GM23248 (cell line): ENCODE results near the gene SLC7A8. TPM values are rescaled to one million over a fixed set of nuclear protein-coding genes. Genes with fewer than 3 reads are reported as not detected.

Experiments used
- DNase-seq: peaks from one replicate; pipeline ENCODE4 v3.0.0-alpha.2; 2015
- H2AFZ ChIP-seq: fragments of 200-600 bp; sonication (generic); 2 replicates; pipeline ENCODE4 v1.6.1; 2016; ENCODE audit warnings: antibody characterized with exemption
- H3F3A ChIP-seq: fragments of 200-600 bp; sonication (generic); 2 replicates; pipeline ENCODE4 v1.6.1; 2016; ENCODE audit warnings: mild to moderate bottlenecking, antibody characterized with exemption, mixed run types; ENCODE audit not compliant: insufficient read depth
- H3K27ac ChIP-seq: fragments of 200-600 bp; sonication (generic); 2 replicates; pipeline ENCODE4 v1.5.1; 2016; ENCODE audit warnings: mild to moderate bottlenecking
- H3K27me3 ChIP-seq: fragments of 200-600 bp; sonication (generic); replicated peaks from 2 replicates; pipeline ENCODE4 v1.6.1; 2016; ENCODE audit warnings: mild to moderate bottlenecking; ENCODE audit not compliant: insufficient read depth
- H3K36me3 ChIP-seq: fragments of 200-600 bp; sonication (generic); 2 replicates; pipeline ENCODE4 v1.6.1; 2016; ENCODE audit warnings: low read depth, mild to moderate bottlenecking
- H3K4me1 ChIP-seq: fragments of 200-600 bp; sonication (generic); 2 replicates; pipeline ENCODE4 v1.6.1; 2016; ENCODE audit warnings: mild to moderate bottlenecking; ENCODE audit not compliant: insufficient read depth
- H3K4me2 ChIP-seq: fragments of 200-600 bp; sonication (generic); one replicate; pipeline ENCODE4 v1.6.1; 2016; ENCODE audit warnings: mild to moderate bottlenecking; ENCODE audit not compliant: unreplicated experiment
- H3K4me3 ChIP-seq: fragments of 200-600 bp; sonication (generic); 2 replicates; pipeline ENCODE4 v1.5.1; 2016; ENCODE audit warnings: mild to moderate bottlenecking
- H3K79me2 ChIP-seq: fragments of 200-600 bp; sonication (generic); 2 replicates; pipeline ENCODE4 v1.6.1; 2016; ENCODE audit warnings: mild to moderate bottlenecking; ENCODE audit not compliant: insufficient read depth
- H3K9ac ChIP-seq: fragments of 200-600 bp; sonication (generic); 2 replicates; pipeline ENCODE4 v1.6.1; 2016; ENCODE audit warnings: mild to moderate bottlenecking
- H3K9me2 ChIP-seq: fragments of 200-600 bp; sonication (generic); 2 replicates; pipeline ENCODE4 v1.6.1; 2016; ENCODE audit warnings: mixed run types, mild to moderate bottlenecking, moderate library complexity; ENCODE audit not compliant: insufficient read depth
- H3K9me3 ChIP-seq: fragments of 200-600 bp; sonication (generic); one replicate; pipeline ENCODE4 v1.6.1; 2017; ENCODE audit warnings: low read depth
- H4K20me1 ChIP-seq: fragments of 200-600 bp; sonication (generic); 2 replicates; pipeline ENCODE4 v1.6.0; 2016; ENCODE audit not compliant: insufficient read depth
- EZH2 ChIP-seq: fragments of 200-600 bp; sonication (generic); IDR thresholded peaks from 2 replicates; pipeline ENCODE4 v1.6.1; 2018; ENCODE audit warnings: antibody characterized with exemption, mild to moderate bottlenecking; ENCODE audit not compliant: insufficient read depth, poor library complexity, severe bottlenecking
- EZH2phosphoT487 ChIP-seq: fragments of 200-600 bp; sonication (generic); IDR thresholded peaks from 2 replicates; pipeline ENCODE4 v1.6.1; 2018; ENCODE audit warnings: antibody characterized with exemption, moderate library complexity, mild to moderate bottlenecking, low read depth; ENCODE audit not compliant: insufficient read depth
- WGBS, 2 experiments: methylation state at CpG; one replicate each; pipeline ENCODE4 v1.1.6; 2015 to 2017; ENCODE audit warnings: low lambda C conversion rate in 2 of 2, low coverage in 1 of 2; ENCODE audit errors: missing lambda C conversion rate in 2 of 2; 5-methylcytosine and 5-hydroxymethylcytosine counted together
- in situ Hi-C: fragments of 300-500 bp; cut with MboI; formaldehyde crosslinking; loops from 2 replicates; pipeline ENCODE4 v1.15.0; 2020
- polyA plus RNA-seq: library from polyadenylated mRNA; unstranded; fragments of >200 nt; fragmentation: Nextera tagmentation; extraction: Ambion mirVana; gene quantifications from 2 replicates; pipeline ENCODE4 v1.2.1, GENCODE V29; 2016
- total RNA-seq: library from RNA; depleted of rRNA; stranded (reverse); fragments of >200 nt; shearing (Covaris generic); gene quantifications from 2 replicates; pipeline ENCODE4 v1.2.3, GENCODE V29; 2014

Gene SLC7A8
- total and polyA plus RNA-seq, 2 experiments from 2014 or later = 6.7 to 9.9 TPM

DNA sequence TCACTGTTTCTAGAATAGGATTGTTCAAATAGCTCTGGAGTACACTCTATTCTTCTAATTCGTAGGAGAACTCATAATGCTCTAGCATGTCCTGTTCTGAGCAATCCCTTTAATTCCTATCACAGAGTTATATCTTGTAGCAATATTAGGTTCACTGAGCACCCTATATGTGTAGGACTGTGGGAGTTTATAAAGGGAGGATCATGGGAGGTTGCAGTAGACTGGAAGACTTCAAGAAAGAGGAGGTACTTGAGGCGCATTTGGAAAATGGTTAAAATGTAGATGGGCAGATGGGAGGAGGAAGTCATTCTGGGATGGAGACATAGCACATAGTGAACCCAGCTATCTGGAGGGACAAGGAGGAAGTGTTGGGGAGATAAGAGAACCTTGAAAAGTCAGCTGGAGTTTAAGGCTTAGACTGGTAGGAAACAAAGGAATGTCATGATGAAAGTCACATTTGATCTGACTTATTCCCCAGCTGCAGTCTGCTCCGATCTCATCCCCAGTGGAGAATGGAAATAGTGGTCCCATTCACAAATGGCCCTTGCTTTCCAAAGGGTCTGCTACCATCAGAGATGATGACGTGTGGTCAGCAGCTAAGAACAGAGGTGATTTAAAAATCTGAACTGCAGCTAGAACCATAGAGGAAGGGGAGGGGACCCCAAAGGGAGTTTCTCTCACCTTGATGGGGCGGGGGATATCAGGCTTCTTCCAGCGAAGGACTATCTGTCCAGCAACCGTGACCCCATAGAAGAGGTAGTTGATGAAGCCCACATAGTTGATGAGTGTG is 54.3 kb downstream of the SLC7A8 start:
- no peak for DNase-seq
- H3K9me3 ChIP-seq = no peaks in the 10 kb centered on the region
- no peak overlapping the region for H3K4me3 ChIP-seq
- TF ChIP-seq EZH2 (no peak), EZH2phosphoT487 (no peak)
- peaks cover 13% of the 10 kb centered on the region; the same call in 1 of the 2 replicates for H3F3A ChIP-seq
- in situ Hi-C loops = no loop called here
- no peaks in the 10 kb centered on the region for H4K20me1 ChIP-seq
- H2AFZ ChIP-seq = no peak overlapping the region
- no peaks in the 10 kb centered on the region for H3K27me3 ChIP-seq
- H3K36me3 ChIP-seq = no peaks in the 10 kb centered on the region
- H3K79me2 ChIP-seq = no peaks in the 10 kb centered on the region
- 95 to 97% methylated on average over 7 of the region's 7 CpGs for WGBS, 2 experiments
- H3K9ac ChIP-seq = no peak overlapping the region
- no peak overlapping the region for H3K27ac ChIP-seq
- H3K4me2 ChIP-seq = no peak overlapping the region
- H3K4me1 ChIP-seq = peaks cover 14% of the 10 kb centered on the region
- no peaks in the 10 kb centered on the region for H3K9me2 ChIP-seq

DNA sequence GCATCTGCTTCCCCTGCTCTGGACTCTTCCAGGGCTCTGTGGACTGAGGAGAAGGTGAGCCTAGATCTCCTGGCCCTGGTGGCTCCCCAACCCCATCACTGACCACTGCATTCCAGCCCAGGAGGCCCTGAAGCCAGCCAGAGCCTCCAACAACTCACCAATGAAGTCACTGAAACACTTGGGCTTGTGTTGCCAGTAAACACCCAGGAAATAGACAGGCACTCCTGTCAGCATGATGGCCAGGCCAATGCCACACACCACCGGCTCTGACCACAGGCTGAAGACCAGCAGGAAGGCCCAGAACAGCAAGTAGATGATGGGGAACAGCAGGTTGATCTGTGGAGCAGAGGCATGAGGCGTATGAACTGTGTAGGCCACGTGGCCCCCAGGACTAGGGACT is 55.6 kb downstream of the SLC7A8 start:
- H3F3A ChIP-seq = peaks cover 18% of the 10 kb centered on the region; the same call in 1 of the 2 replicates
- no peak overlapping the region for H3K4me2 ChIP-seq
- H4K20me1 ChIP-seq = no peaks in the 10 kb centered on the region
- H3K4me3 ChIP-seq = no peak overlapping the region
- no peaks in the 10 kb centered on the region for H3K36me3 ChIP-seq
- no peaks in the 10 kb centered on the region for H3K79me2 ChIP-seq
- no peaks in the 10 kb centered on the region for H3K27me3 ChIP-seq
- H3K27ac ChIP-seq = no peak overlapping the region
- 71 to 81% methylated on average over 3 of the region's 3 CpGs for WGBS, 2 experiments
- in situ Hi-C loops = no loop called here
- H3K9ac ChIP-seq = no peak overlapping the region
- H2AFZ ChIP-seq = no peak overlapping the region
- no peaks in the 10 kb centered on the region for H3K9me3 ChIP-seq
- DNase-seq = no peak
- peaks cover 18% of the 10 kb centered on the region for H3K4me1 ChIP-seq
- TF ChIP-seq EZH2phosphoT487 (no peak), EZH2 (no peak)
- no peaks in the 10 kb centered on the region for H3K9me2 ChIP-seq

DNA sequence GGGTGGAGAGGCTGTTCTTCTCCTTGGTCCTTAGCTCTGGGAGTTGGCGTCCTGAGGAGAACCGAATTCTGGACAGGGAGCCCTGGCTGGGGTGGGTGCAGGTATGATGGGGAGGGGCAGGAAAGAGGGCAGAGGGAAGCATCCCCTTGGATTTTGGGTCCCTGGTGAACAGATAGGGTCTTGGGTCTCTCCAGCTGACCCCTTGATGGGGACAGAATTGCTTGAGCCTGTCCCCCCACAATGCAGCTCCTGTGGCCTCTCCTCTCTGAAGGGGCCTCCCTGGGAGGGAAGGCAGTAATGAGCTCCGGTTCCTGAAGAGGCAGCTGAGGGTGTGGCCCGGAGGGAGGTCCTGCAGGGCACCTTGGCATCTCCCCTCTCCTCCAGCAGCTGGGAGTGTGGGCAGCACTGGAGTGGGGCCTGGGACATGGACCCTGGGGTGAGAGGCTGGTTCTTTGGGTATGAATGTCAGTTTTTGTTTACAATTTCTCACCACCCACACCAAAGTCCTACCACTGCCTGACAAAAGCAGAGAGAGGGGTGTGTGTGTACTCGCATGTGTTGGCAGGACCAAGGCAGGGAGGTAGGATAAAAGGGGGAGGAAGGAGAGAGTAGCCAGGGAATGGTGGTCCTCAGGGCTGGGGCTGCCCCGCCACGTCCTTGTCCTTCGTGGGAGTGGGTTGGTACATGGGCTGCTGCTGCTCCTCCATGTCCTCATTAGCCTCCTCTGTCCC is 56.7 kb downstream of the SLC7A8 start:
- Histone ChIP-seq H4K20me1 (no peaks in the 10 kb centered on the region), H3K27me3 (no peaks in the 10 kb centered on the region), H3K4me3 (no peak overlapping the region), H3K4me2 (no peak overlapping the region), H3K9me3 (no peaks in the 10 kb centered on the region), H3K36me3 (no peaks in the 10 kb centered on the region), H3K27ac (no peak overlapping the region), H3F3A (peaks cover 18% of the 10 kb centered on the region; the same call in 1 of the 2 replicates), H2AFZ (no peak overlapping the region), H3K9me2 (no peaks in the 10 kb centered on the region), H3K9ac (no peak overlapping the region), H3K79me2 (no peaks in the 10 kb centered on the region), H3K4me1 (peaks cover 22% of the 10 kb centered on the region)
- no peak for TF ChIP-seq EZH2
- DNase-seq = no peak
- 91 to 95% methylated on average over 8 of the region's 8 CpGs for WGBS, 2 experiments
- in situ Hi-C loops = no loop called here

DNA sequence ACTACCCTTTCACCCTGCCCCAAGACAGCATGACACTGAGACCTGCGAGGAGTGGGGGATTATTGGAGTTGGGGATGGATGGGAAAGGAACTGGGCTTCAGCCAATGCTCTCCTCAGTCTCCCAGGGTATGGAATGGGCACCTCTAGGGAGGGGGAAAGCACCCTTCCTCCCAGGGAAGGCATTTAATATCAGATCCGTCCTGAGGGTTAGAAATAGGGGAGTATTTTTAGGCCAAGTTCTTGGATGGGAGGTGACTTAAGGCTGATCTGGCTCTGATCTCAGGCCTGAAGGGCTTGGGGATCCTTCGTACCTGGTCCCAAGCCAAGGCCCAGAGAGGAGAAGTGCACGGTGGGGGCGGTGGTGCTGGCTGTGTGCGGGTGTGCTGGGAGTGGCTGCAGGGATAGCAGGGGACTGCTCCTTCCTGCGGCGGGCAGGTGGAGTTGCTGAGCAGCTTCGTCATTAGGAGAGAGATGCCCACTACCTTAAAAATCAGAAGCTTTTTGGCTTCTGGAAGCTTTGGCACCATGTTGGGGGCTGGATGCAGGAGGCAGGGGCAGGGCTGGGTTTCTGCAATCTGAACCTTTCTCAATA is 57.4 kb downstream of the SLC7A8 start:
- H3K4me3 ChIP-seq = no peak overlapping the region
- H3K79me2 ChIP-seq = no peaks in the 10 kb centered on the region
- TF ChIP-seq EZH2 = no peak
- TF ChIP-seq EZH2phosphoT487 = no peak
- H3K27me3 ChIP-seq = no peaks in the 10 kb centered on the region
- no peaks in the 10 kb centered on the region for H3K9me2 ChIP-seq
- H3F3A ChIP-seq = peaks cover 21% of the 10 kb centered on the region
- DNase-seq = no peak
- no peaks in the 10 kb centered on the region for H3K9me3 ChIP-seq
- no peak overlapping the region for H3K9ac ChIP-seq
- no peaks in the 10 kb centered on the region for H3K36me3 ChIP-seq
- WGBS, 2 experiments = 87 to 92% methylated on average over 9 of the region's 9 CpGs
- no peaks in the 10 kb centered on the region for H4K20me1 ChIP-seq
- H3K4me1 ChIP-seq = peaks cover 29% of the 10 kb centered on the region
- no peak overlapping the region for H3K27ac ChIP-seq
- no peak overlapping the region for H2AFZ ChIP-seq
- in situ Hi-C loops = no loop called here
- no peak overlapping the region for H3K4me2 ChIP-seq
